Gastrocnemius medialis (tissue), 4 donors: ENCODE data around the gene TUSC2.

Experiments used
- POLR2A ChIP-seq, 2 donors: fragments of 450-650 bp; IDR thresholded peaks; one replicate each; pipeline ENCODE4 v1.6.1; 2017; ENCODE audit warnings: antibody characterized with exemption in 2 of 2, mild to moderate bottlenecking in 2 of 2, moderate library complexity in 2 of 2
- TF ChIP-seq, protein P1 (sequence below), 5 experiments: fragments of 450-650 bp in 3 of 5; fragments of 200-600 bp in 2 of 5; sonication (generic) in 2 of 5; IDR thresholded peaks in 4 of 5; conservative IDR thresholded peaks in 1 of 5; 1 replicate in 4 of 5; 2 replicates in 1 of 5; pipeline ENCODE4 v1.5.1; 2016 to 2019; ENCODE audit warnings: antibody characterized with exemption in 5 of 5, mild to moderate bottlenecking in 3 of 5, moderate library complexity in 3 of 5

DNA sequence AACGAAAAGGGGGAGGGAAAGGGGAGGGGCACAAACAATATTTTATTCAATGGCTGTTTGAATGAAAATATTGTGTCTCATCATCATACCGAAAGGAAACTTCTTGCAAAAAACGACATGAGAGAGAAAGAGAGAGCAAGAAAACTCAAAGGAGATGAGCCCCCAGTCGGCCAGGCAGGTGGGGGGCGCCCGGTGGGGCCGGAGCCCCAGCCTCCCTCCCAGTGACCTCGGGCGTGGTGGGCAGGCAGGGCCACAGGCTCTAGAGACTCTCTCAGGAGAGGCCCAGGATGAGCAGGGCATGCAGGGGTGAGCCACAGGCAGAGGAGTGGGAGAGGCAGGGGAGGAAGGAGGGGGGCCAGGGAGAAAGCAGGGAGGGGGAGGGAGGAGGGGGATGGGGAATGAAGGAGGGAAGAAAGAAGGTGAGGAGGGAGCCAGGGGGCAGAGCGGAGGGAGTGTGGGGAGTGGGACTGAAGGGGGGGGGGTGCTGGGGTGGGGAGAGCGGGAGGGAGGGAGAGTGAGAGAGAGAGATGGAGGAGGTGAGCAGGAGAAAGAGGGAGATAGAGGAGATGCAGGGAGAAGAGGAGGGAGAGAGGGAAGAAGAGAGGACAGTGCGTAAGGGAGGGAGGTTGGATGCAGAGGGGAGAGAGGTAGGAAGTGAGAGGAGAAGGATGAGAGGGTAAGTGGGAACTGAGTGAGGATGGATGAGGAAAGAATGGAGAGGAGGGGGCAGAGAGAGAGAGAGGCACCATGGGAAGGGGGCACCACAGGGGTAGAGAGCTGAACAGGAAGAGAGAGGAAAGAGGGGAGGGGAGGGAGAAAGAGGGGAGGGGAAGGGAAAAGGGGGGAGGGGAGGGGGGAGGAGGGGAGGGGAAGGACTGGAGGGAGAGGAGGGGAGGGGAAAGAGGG is 45.4 kb upstream of the TUSC2 start:
- TF ChIP-seq POLR2A (IDR thresholded peaks at IDR 0.05) = no peak
- TF ChIP-seq, protein P1, sequence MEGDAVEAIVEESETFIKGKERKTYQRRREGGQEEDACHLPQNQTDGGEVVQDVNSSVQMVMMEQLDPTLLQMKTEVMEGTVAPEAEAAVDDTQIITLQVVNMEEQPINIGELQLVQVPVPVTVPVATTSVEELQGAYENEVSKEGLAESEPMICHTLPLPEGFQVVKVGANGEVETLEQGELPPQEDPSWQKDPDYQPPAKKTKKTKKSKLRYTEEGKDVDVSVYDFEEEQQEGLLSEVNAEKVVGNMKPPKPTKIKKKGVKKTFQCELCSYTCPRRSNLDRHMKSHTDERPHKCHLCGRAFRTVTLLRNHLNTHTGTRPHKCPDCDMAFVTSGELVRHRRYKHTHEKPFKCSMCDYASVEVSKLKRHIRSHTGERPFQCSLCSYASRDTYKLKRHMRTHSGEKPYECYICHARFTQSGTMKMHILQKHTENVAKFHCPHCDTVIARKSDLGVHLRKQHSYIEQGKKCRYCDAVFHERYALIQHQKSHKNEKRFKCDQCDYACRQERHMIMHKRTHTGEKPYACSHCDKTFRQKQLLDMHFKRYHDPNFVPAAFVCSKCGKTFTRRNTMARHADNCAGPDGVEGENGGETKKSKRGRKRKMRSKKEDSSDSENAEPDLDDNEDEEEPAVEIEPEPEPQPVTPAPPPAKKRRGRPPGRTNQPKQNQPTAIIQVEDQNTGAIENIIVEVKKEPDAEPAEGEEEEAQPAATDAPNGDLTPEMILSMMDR (IDR thresholded peaks at IDR 0.05 in 4 of 5, conservative IDR thresholded peaks at IDR 0.05 in 1 of 5) = no peak
